Left forelimb (tissue), 1 donor: ENCODE data around the gene GJA9.

ENCODE experiments used
- DNase-seq: peaks from one replicate; pipeline ENCODE4 v3.0.0-alpha.2; 2018; ENCODE audit warnings: low spot score

Gene GJA9

GRCh38 chr1:38831731-38832369, 49.5 kb downstream of the GJA9 start:
- no peak for DNase-seq

GRCh38 chr1:38829368-38829767, 52.0 kb downstream of the GJA9 start:
- no peak for DNase-seq

DNA sequence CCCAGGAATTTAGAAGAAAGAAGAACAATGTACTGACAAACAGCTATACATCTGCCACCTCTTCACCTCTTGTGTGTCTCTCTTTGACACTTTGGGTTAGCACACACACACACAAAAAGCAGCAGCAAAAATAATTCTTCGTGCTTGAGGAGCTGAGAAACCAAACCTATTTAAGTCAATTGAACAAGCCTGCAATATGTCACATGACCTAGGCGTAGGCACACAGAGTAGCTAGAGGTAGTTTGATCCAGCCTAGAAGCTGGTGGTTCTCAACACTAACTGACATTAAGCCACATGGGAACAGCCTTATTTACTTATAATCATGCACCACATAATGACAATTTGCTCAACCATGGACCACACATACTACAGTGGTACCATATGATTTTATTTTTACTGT, 54.1 kb downstream of the GJA9 start:
- DNase-seq = no peak

DNA sequence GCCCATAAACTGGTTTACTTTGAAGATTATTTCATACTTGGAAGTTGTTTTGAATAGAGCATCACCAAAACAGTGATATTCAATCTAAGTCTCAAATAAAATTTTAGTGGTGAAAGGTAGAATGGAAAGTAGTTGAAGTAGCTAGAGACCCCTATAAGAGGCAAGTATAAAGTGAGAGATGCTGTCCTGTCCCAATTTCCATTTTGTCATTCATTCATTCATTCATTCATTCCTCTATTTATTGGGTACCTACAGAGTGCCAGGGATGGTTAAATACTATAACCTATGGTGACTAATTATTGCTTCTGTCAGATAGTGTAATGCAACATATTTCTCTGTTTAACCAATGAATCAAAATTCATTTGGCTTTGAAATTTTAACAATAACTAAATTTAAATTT, 54.5 kb downstream of the GJA9 start:
- DNase-seq = no peak

DNA sequence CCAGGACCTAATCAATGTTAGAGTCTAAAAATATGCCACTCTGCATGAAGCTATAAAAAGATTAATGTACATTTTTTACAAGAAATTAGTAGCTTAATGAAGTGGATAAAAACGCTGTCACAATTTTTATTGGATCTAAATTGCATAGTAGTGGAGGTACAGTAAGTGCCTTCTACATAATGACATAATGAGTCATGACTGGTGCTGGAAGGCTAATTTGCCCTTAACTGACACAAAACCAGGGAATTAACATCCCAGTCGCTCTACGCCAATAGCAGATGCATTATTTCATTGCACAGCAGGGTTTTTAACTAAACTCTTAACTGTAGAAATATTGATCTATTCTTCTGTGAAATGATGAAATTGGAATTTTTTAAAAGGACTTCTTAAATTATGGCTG, 55.1 kb downstream of the GJA9 start:
- DNase-seq = no peak
